MM.1S (cell line): Measurements from ENCODE around the gene GPS1.

ENCODE experiments used
- DNase-seq: peaks from one replicate; pipeline ENCODE4 v3.0.0-alpha.2; 2015
- H2AFZ ChIP-seq: fragments of 300-600 bp; sonication (generic); 2 replicates; pipeline ENCODE4 v1.6.0; 2016; ENCODE audit warnings: antibody characterized with exemption, low read length
- H3F3A ChIP-seq: fragments of 300-600 bp; sonication (generic); 2 replicates; pipeline ENCODE4 v1.6.1; 2016; ENCODE audit warnings: mild to moderate bottlenecking, antibody characterized with exemption, low read length, moderate library complexity, mixed read lengths; ENCODE audit not compliant: insufficient read depth
- H3K27ac ChIP-seq: fragments of 300-600 bp; sonication (generic); 2 replicates; pipeline ENCODE4 v1.5.1; 2016; ENCODE audit warnings: mild to moderate bottlenecking, low read length
- H3K27me3 ChIP-seq: fragments of 300-600 bp; sonication (generic); replicated peaks from 2 replicates; pipeline ENCODE4 v1.6.0; 2016; ENCODE audit warnings: low read length; ENCODE audit not compliant: insufficient read depth
- H3K36me3 ChIP-seq: fragments of 300-600 bp; sonication (generic); replicated peaks from 2 replicates; pipeline ENCODE4 v1.6.1; 2016; ENCODE audit warnings: mild to moderate bottlenecking, low read length, mixed read lengths; ENCODE audit not compliant: insufficient read depth
- H3K4me1 ChIP-seq: fragments of 300-600 bp; sonication (generic); 2 replicates; pipeline ENCODE4 v1.6.1; 2016; ENCODE audit warnings: low read length, mixed read lengths
- H3K4me2 ChIP-seq: fragments of 300-600 bp; sonication (generic); 2 replicates; pipeline ENCODE4 v1.6.0; 2016; ENCODE audit warnings: low read depth, low read length
- H3K4me3 ChIP-seq: fragments of 300-600 bp; sonication (generic); 2 replicates; pipeline ENCODE4 v1.5.1; 2016; ENCODE audit warnings: low read length, mixed read lengths
- H3K79me2 ChIP-seq: fragments of 300-600 bp; sonication (generic); 2 replicates; pipeline ENCODE4 v1.6.1; 2016; ENCODE audit warnings: mixed run types, low read length, mixed read lengths
- H3K9ac ChIP-seq: fragments of 300-600 bp; sonication (generic); 2 replicates; pipeline ENCODE4 v1.6.1; 2016; ENCODE audit warnings: low read length, mixed read lengths
- H3K9me2 ChIP-seq: fragments of 300-600 bp; sonication (generic); replicated peaks from 2 replicates; pipeline ENCODE4 v1.6.1; 2016; ENCODE audit warnings: mild to moderate bottlenecking, low read length, mixed read lengths; ENCODE audit not compliant: insufficient read depth
- H3K9me3 ChIP-seq: fragments of 300-600 bp; sonication (generic); replicated peaks from 2 replicates; pipeline ENCODE4 v1.6.1; 2016; ENCODE audit warnings: mild to moderate bottlenecking, low read length, mixed read lengths; ENCODE audit not compliant: insufficient read depth
- H4K20me1 ChIP-seq: fragments of 300-600 bp; sonication (generic); 2 replicates; pipeline ENCODE4 v1.6.1; 2016; ENCODE audit warnings: mild to moderate bottlenecking, low read length, moderate library complexity, mixed read lengths; ENCODE audit not compliant: insufficient read depth
- CTCF ChIP-seq: fragments of 300-600 bp; sonication (generic); IDR thresholded peaks from 2 replicates; pipeline ENCODE4 v1.5.1; 2016; ENCODE audit warnings: antibody characterized with exemption, low read length, mixed read lengths
- EZH2 ChIP-seq: fragments of 300-600 bp; sonication (generic); optimal IDR thresholded peaks from 2 replicates; pipeline ENCODE3; 2017; ENCODE audit warnings: low read depth, mild to moderate bottlenecking, antibody characterized with exemption, low read length, mixed read lengths
- EZH2phosphoT487 ChIP-seq: fragments of 300-600 bp; sonication (generic); IDR thresholded peaks from 2 replicates; pipeline ENCODE4 v1.6.1; 2018; ENCODE audit warnings: antibody characterized with exemption, low read length

The GPS1 gene

DNA sequence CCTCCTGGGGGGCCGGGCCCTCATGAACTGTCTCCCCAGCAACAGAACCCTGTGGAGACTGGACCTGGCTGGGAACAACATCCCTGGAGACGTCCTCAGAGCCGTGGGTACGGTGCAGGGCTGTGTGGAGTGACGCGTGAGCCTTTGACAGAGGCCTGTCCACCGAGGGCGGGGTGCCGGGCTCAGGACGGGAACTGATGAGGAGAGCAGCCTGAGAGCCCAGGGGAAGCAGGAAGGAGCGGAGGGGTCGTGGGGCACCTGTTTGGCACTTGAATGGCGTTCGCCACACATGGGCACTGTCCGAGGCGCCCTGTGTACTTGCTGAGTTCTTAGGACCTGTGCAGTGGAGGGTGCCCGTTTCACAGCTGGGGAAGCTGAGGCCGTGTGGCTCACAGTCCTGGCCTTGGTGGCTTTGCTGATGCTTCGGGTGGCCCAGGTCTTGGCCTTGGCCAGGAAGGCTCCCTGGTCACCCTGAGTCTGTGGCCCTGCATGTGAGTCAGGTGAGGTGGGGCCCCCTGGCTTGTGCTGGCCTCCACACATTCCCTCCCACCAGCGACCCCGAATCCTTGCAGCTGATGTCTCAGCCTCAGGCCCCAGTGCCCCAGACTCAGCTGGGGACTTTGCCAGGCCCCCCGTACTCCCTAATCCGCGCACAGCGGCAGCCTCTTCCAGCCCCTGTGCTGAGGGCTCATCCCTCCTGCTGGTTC is 26.1 kb upstream of the GPS1 start:
- no peak overlapping the region for H3K4me2 ChIP-seq
- no peak for TF ChIP-seq CTCF
- no peak for TF ChIP-seq EZH2
- no peak for TF ChIP-seq EZH2phosphoT487

DNA sequence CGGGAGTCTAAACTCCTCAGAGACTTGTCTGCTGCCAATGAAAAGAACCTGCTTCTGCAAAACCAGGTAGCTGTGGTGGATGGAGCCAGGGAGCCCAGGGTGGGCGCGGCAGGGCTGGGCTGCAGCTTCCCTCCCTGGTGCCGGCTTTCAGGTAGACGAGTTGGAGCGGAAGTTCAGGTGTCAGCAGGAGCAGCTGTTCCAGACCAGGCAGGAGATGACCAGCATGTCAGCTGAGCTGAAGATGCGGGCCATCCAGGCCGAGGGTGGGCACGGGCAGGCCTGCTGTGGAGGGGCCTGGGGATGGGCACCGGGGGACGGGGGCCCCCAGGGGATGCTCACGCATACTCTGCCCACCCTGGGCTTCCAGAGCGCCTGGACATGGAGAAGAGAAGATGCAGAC is 23.5 kb upstream of the GPS1 start:
- Histone ChIP-seq H3K36me3 (no peaks in the 10 kb centered on the region), H3K4me3 (no peak overlapping the region), H3K27me3 (no peaks in the 10 kb centered on the region)

More for the DNA sequence above, 26.1 kb upstream of the GPS1 start:
- H3K27ac ChIP-seq = no peak overlapping the region
- no peak overlapping the region for H3K4me3 ChIP-seq
- no peaks in the 10 kb centered on the region for H3K27me3 ChIP-seq
- no peaks in the 10 kb centered on the region for H3K9me2 ChIP-seq
- H3K9me3 ChIP-seq = no peaks in the 10 kb centered on the region
- no peak overlapping the region for H3K9ac ChIP-seq
- H4K20me1 ChIP-seq = no peaks in the 10 kb centered on the region
- H2AFZ ChIP-seq = no peak overlapping the region
- peaks cover 33% of the 10 kb centered on the region for H3K79me2 ChIP-seq
- no peak for DNase-seq
- peaks cover 19% of the 10 kb centered on the region for H3F3A ChIP-seq
- H3K36me3 ChIP-seq = no peaks in the 10 kb centered on the region
- H3K4me1 ChIP-seq = peaks cover 12% of the 10 kb centered on the region

DNA sequence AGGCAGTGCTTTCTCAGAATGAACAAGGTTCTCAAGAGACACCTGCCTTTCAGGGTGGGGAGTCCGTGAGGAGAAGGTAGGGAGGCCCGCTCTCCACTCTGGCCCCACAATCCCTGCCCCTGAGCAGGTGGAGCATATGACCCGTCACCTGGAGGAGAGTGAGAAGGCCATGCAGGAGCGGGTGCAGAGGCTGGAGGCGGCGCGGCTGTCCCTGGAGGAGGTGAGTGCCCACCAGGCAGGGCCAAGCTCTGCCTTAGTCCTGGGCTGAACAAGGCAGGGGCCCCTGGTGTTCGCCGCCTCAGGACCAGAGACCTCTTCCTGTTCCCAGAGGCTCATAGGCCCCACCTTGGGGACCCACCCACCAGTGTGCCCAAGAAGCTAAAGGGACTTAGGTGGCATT is 22.7 kb upstream of the GPS1 start:
- no peaks in the 10 kb centered on the region for H3K9me3 ChIP-seq
- H3K27ac ChIP-seq = no peak overlapping the region
- DNase-seq = no peak
- no peak overlapping the region for H3K4me3 ChIP-seq
- H3K9ac ChIP-seq = no peak overlapping the region
- peaks cover 11% of the 10 kb centered on the region for H3K4me1 ChIP-seq
- no peaks in the 10 kb centered on the region for H3K9me2 ChIP-seq
- TF ChIP-seq EZH2phosphoT487 = no peak
- no peak for TF ChIP-seq CTCF
- no peak for TF ChIP-seq EZH2
- H3K4me2 ChIP-seq = no peak overlapping the region
- H3F3A ChIP-seq = peaks cover 12% of the 10 kb centered on the region; the same call in 1 of the 2 replicates
- no peak overlapping the region for H2AFZ ChIP-seq
- no peaks in the 10 kb centered on the region for H3K36me3 ChIP-seq
- no peaks in the 10 kb centered on the region for H3K27me3 ChIP-seq
- H4K20me1 ChIP-seq = no peaks in the 10 kb centered on the region
- H3K79me2 ChIP-seq = 0 out of 2 replicates have a peak, but pooled peaks cover 7% of the 10 kb centered on the region

More for the DNA sequence above, 23.5 kb upstream of the GPS1 start:
- H3F3A ChIP-seq = peaks cover 12% of the 10 kb centered on the region; the same call in 1 of the 2 replicates
- no peaks in the 10 kb centered on the region for H4K20me1 ChIP-seq
- no peak for DNase-seq
- H3K27ac ChIP-seq = no peak overlapping the region
- 0 out of 2 replicates have a peak, but pooled peaks cover 12% of the 10 kb centered on the region for H3K79me2 ChIP-seq
- no peak for TF ChIP-seq EZH2phosphoT487
- TF ChIP-seq CTCF = no peak
- no peak for TF ChIP-seq EZH2
- H2AFZ ChIP-seq = no peak overlapping the region
- peaks cover 12% of the 10 kb centered on the region for H3K4me1 ChIP-seq
- no peak overlapping the region for H3K4me2 ChIP-seq
- no peaks in the 10 kb centered on the region for H3K9me3 ChIP-seq
- H3K9ac ChIP-seq = no peak overlapping the region
- no peaks in the 10 kb centered on the region for H3K9me2 ChIP-seq
